ENCODE data around the gene LUZP2.
A peak's percentile ranks its signal among the peaks of the same experiment; 100 is the strongest.

The LUZP2 gene

GRCh38 chr11:24760681-24761080 is 263.8 kb downstream of the LUZP2 start:
- no peak overlapping the region for H4K5ac ChIP-seq (ENCODE audit: low read length)
- H3K18ac ChIP-seq (ENCODE audit: low read length): no peak overlapping the region
- H3K9ac ChIP-seq (ENCODE audit: low read length): no peak overlapping the region
- no peak overlapping the region for H3K56ac ChIP-seq (ENCODE audit: low read length)
- H2BK120ac ChIP-seq (ENCODE audit: low read depth, low read length): no peak overlapping the region
- no peak overlapping the region for H2BK5ac ChIP-seq (ENCODE audit: low read length)
- H3K4me1 ChIP-seq (ENCODE audit: control insufficient read depth, low read depth, low read length): no peaks in the 10 kb centered on the region
- H3K4ac ChIP-seq (ENCODE audit: low read depth, low read length): no peak overlapping the region
- no peak overlapping the region for H2AK5ac ChIP-seq (ENCODE audit: low read length)
- no peaks in the 10 kb centered on the region for H3K79me2 ChIP-seq (ENCODE audit: control insufficient read depth, insufficient read depth, low read length)
- H3K4me3 ChIP-seq (ENCODE audit: low read length): no peak overlapping the region
- no peaks in the 10 kb centered on the region for H3K36me3 ChIP-seq (ENCODE audit: control insufficient read depth, insufficient read depth, low read length)
- no peaks in the 10 kb centered on the region for H3K27me3 ChIP-seq (ENCODE audit: insufficient read depth, low read length, poor library complexity)
- no peak overlapping the region for H3K23ac ChIP-seq (ENCODE audit: low read length)
- no peak overlapping the region for H3K27ac ChIP-seq (ENCODE audit: low read depth, low read length)
- H3K4me2 ChIP-seq (ENCODE audit: low read length): no peak overlapping the region
- no peaks in the 10 kb centered on the region for H3K79me1 ChIP-seq (ENCODE audit: low read length)
- H2BK15ac ChIP-seq (replicated peaks; ENCODE audit: low read depth): no peak overlapping the region
- no peak overlapping the region for H4K8ac ChIP-seq (ENCODE audit: low read depth, low read length)
- no peak for DNase-seq

- H2BK5ac ChIP-seq (ENCODE audit: low read length): no peak overlapping the region
- H2AK5ac ChIP-seq (ENCODE audit: low read length): no peak overlapping the region
- no peak overlapping the region for H4K8ac ChIP-seq (ENCODE audit: low read depth, low read length)
- H3K4me2 ChIP-seq (ENCODE audit: low read length): no peak overlapping the region
- no peaks in the 10 kb centered on the region for H3K4me1 ChIP-seq (ENCODE audit: control insufficient read depth, low read depth, low read length)
- H3K79me1 ChIP-seq (ENCODE audit: low read length): no peaks in the 10 kb centered on the region
- no peak overlapping the region for H3K23ac ChIP-seq (ENCODE audit: low read length)
- H3K18ac ChIP-seq (ENCODE audit: low read length): no peak overlapping the region
- no peak overlapping the region for H3K56ac ChIP-seq (ENCODE audit: low read length)
- H3K4me3 ChIP-seq (ENCODE audit: low read length): no peak overlapping the region
- H3K36me3 ChIP-seq (ENCODE audit: control insufficient read depth, insufficient read depth, low read length): no peaks in the 10 kb centered on the region
- no peaks in the 10 kb centered on the region for H3K79me2 ChIP-seq (ENCODE audit: control insufficient read depth, insufficient read depth, low read length)
- no peaks in the 10 kb centered on the region for H3K27me3 ChIP-seq (ENCODE audit: insufficient read depth, low read length, poor library complexity)
- no peak for DNase-seq
- H4K5ac ChIP-seq (ENCODE audit: low read length): no peak overlapping the region
- H3K9ac ChIP-seq (ENCODE audit: low read length): no peak overlapping the region
- WGBS (ENCODE audit: extremely low coverage, insufficient coverage, low lambda C conversion rate): no CpG with 5 or more reads among the region's 2 CpGs
- H2BK120ac ChIP-seq (ENCODE audit: low read depth, low read length): no peak overlapping the region
- no peak overlapping the region for H3K27ac ChIP-seq (ENCODE audit: low read depth, low read length)
- no peak overlapping the region for H3K4ac ChIP-seq (ENCODE audit: low read depth, low read length)
- no peak overlapping the region for H2BK15ac ChIP-seq (replicated peaks; ENCODE audit: low read depth)
Observed at GRCh38 chr11:24762076-24762475, 265.2 kb downstream of the LUZP2 start.

GRCh38 chr11:24767411-24767810 is 270.6 kb downstream of the LUZP2 start:
- H3K4me2 ChIP-seq (ENCODE audit: low read length): no peak overlapping the region

GRCh38 chr11:24773322-24773721 is 276.5 kb downstream of the LUZP2 start:
- Histone ChIP-seq H2BK5ac (ENCODE audit: low read length) (no peak overlapping the region), H3K36me3 (ENCODE audit: control insufficient read depth, insufficient read depth, low read length) (no peaks in the 10 kb centered on the region), H3K4ac (ENCODE audit: low read depth, low read length) (no peak overlapping the region), H3K79me2 (ENCODE audit: control insufficient read depth, insufficient read depth, low read length) (no peaks in the 10 kb centered on the region), H4K5ac (ENCODE audit: low read length) (no peak overlapping the region), H3K4me2 (ENCODE audit: low read length) (no peak overlapping the region), H3K79me1 (ENCODE audit: low read length) (no peaks in the 10 kb centered on the region), H4K8ac (ENCODE audit: low read depth, low read length) (no peak overlapping the region), H3K18ac (ENCODE audit: low read length) (no peak overlapping the region), H2BK15ac (replicated peaks; ENCODE audit: low read depth) (no peak overlapping the region), H3K23ac (ENCODE audit: low read length) (no peak overlapping the region), H3K27me3 (ENCODE audit: insufficient read depth, low read length, poor library complexity) (no peaks in the 10 kb centered on the region), H3K4me1 (ENCODE audit: control insufficient read depth, low read depth, low read length) (no peaks in the 10 kb centered on the region), H3K56ac (ENCODE audit: low read length) (no peak overlapping the region), H2BK120ac (ENCODE audit: low read depth, low read length) (no peak overlapping the region), H3K9ac (ENCODE audit: low read length) (no peak overlapping the region), H3K4me3 (ENCODE audit: low read length) (no peak overlapping the region), H2AK5ac (ENCODE audit: low read length) (no peak overlapping the region), H3K27ac (ENCODE audit: low read depth, low read length) (no peak overlapping the region)
- WGBS (ENCODE audit: extremely low coverage, insufficient coverage, low lambda C conversion rate): no CpG with 5 or more reads among the region's 3 CpGs
- DNase-seq: no peak

More at GRCh38 chr11:24767411-24767810, 270.6 kb downstream of the LUZP2 start:
- no peak overlapping the region for H3K23ac ChIP-seq (ENCODE audit: low read length)
- no peak for DNase-seq
- no peak overlapping the region for H4K8ac ChIP-seq (ENCODE audit: low read depth, low read length)
- H2BK15ac ChIP-seq (replicated peaks; ENCODE audit: low read depth): no peak overlapping the region
- no peaks in the 10 kb centered on the region for H3K36me3 ChIP-seq (ENCODE audit: control insufficient read depth, insufficient read depth, low read length)
- no peaks in the 10 kb centered on the region for H3K79me2 ChIP-seq (ENCODE audit: control insufficient read depth, insufficient read depth, low read length)
- H3K79me1 ChIP-seq (ENCODE audit: low read length): no peaks in the 10 kb centered on the region
- H3K4ac ChIP-seq (ENCODE audit: low read depth, low read length): no peak overlapping the region
- H3K4me1 ChIP-seq (ENCODE audit: control insufficient read depth, low read depth, low read length): no peaks in the 10 kb centered on the region
- H3K18ac ChIP-seq (ENCODE audit: low read length): no peak overlapping the region
- H3K27ac ChIP-seq (ENCODE audit: low read depth, low read length): no peak overlapping the region
- no peak overlapping the region for H2BK120ac ChIP-seq (ENCODE audit: low read depth, low read length)
- H2BK5ac ChIP-seq (ENCODE audit: low read length): no peak overlapping the region
- H3K9ac ChIP-seq (ENCODE audit: low read length): no peak overlapping the region
- no CpG with 5 or more reads among the region's 3 CpGs for WGBS (ENCODE audit: extremely low coverage, insufficient coverage, low lambda C conversion rate)
- H3K27me3 ChIP-seq (ENCODE audit: insufficient read depth, low read length, poor library complexity): no peaks in the 10 kb centered on the region
- no peak overlapping the region for H2AK5ac ChIP-seq (ENCODE audit: low read length)
- H4K5ac ChIP-seq (ENCODE audit: low read length): no peak overlapping the region
- no peak overlapping the region for H3K56ac ChIP-seq (ENCODE audit: low read length)
- no peak overlapping the region for H3K4me3 ChIP-seq (ENCODE audit: low read length)

GRCh38 chr11:24779791-24780190 is 282.9 kb downstream of the LUZP2 start:
- Histone ChIP-seq H3K4me3 (ENCODE audit: low read length) (no peak overlapping the region), H3K4ac (ENCODE audit: low read depth, low read length) (no peak overlapping the region), H4K8ac (ENCODE audit: low read depth, low read length) (no peak overlapping the region), H3K4me1 (ENCODE audit: control insufficient read depth, low read depth, low read length) (no peaks in the 10 kb centered on the region), H3K27ac (ENCODE audit: low read depth, low read length) (no peak overlapping the region), H3K56ac (ENCODE audit: low read length) (no peak overlapping the region), H3K79me2 (ENCODE audit: control insufficient read depth, insufficient read depth, low read length) (no peaks in the 10 kb centered on the region), H3K79me1 (ENCODE audit: low read length) (no peaks in the 10 kb centered on the region), H4K5ac (ENCODE audit: low read length) (no peak overlapping the region), H2BK5ac (ENCODE audit: low read length) (no peak overlapping the region), H3K27me3 (ENCODE audit: insufficient read depth, low read length, poor library complexity) (no peaks in the 10 kb centered on the region), H2AK5ac (ENCODE audit: low read length) (no peak overlapping the region), H3K4me2 (ENCODE audit: low read length) (no peak overlapping the region), H2BK120ac (ENCODE audit: low read depth, low read length) (no peak overlapping the region), H2BK15ac (replicated peaks; ENCODE audit: low read depth) (no peak overlapping the region), H3K18ac (ENCODE audit: low read length) (no peak overlapping the region), H3K9ac (ENCODE audit: low read length) (no peak overlapping the region), H3K36me3 (ENCODE audit: control insufficient read depth, insufficient read depth, low read length) (no peaks in the 10 kb centered on the region), H3K23ac (ENCODE audit: low read length) (no peak overlapping the region)
- peak; percentile 50 for DNase-seq
- WGBS (ENCODE audit: extremely low coverage, insufficient coverage, low lambda C conversion rate): no CpG with 5 or more reads among the region's 2 CpGs

GRCh38 chr11:24781288-24781687 is 284.4 kb downstream of the LUZP2 start:
- no peak overlapping the region for H2BK15ac ChIP-seq (replicated peaks; ENCODE audit: low read depth)
- no peaks in the 10 kb centered on the region for H3K79me2 ChIP-seq (ENCODE audit: control insufficient read depth, insufficient read depth, low read length)

More at GRCh38 chr11:24781288-24781687, 284.4 kb downstream of the LUZP2 start:
- H3K79me1 ChIP-seq (ENCODE audit: low read length): no peaks in the 10 kb centered on the region
- H3K4me1 ChIP-seq (ENCODE audit: control insufficient read depth, low read depth, low read length): no peaks in the 10 kb centered on the region
- no peak overlapping the region for H3K27ac ChIP-seq (ENCODE audit: low read depth, low read length)
- no peak overlapping the region for H3K18ac ChIP-seq (ENCODE audit: low read length)
- H3K27me3 ChIP-seq (ENCODE audit: insufficient read depth, low read length, poor library complexity): no peaks in the 10 kb centered on the region
- H3K4ac ChIP-seq (ENCODE audit: low read depth, low read length): no peak overlapping the region
- H3K9ac ChIP-seq (ENCODE audit: low read length): no peak overlapping the region
- no peak overlapping the region for H4K5ac ChIP-seq (ENCODE audit: low read length)
- H3K56ac ChIP-seq (ENCODE audit: low read length): no peak overlapping the region
- H3K4me3 ChIP-seq (ENCODE audit: low read length): no peak overlapping the region
- no peak overlapping the region for H2BK120ac ChIP-seq (ENCODE audit: low read depth, low read length)
- no peak overlapping the region for H3K4me2 ChIP-seq (ENCODE audit: low read length)
- H2BK5ac ChIP-seq (ENCODE audit: low read length): no peak overlapping the region
- no peaks in the 10 kb centered on the region for H3K36me3 ChIP-seq (ENCODE audit: control insufficient read depth, insufficient read depth, low read length)
- no peak overlapping the region for H2AK5ac ChIP-seq (ENCODE audit: low read length)
- H3K23ac ChIP-seq (ENCODE audit: low read length): no peak overlapping the region
- DNase-seq: no peak
- H4K8ac ChIP-seq (ENCODE audit: low read depth, low read length): no peak overlapping the region

Data from mesendoderm (in vitro differentiated cells).